Neutrophil (primary cell): ENCODE measurements around the gene EBF3.

Experiments
- H3K27ac ChIP-seq: fragments of 200-600 bp; sonication (generic); 2 replicates; pipeline ENCODE4 v1.5.1; 2016; ENCODE audit warnings: mild to moderate bottlenecking, moderate library complexity
- H3K27me3 ChIP-seq: fragments of 200-600 bp; sonication (generic); 2 replicates; pipeline ENCODE4 v1.6.0; 2016; ENCODE audit warnings: mild to moderate bottlenecking
- H3K36me3 ChIP-seq: fragments of 200-600 bp; sonication (generic); 2 replicates; pipeline ENCODE4 v1.5.1; 2017
- H3K4me1 ChIP-seq, 2 experiments: fragments of 200-600 bp in 1 of 2; sonication (generic) in 1 of 2; 1 replicate in 1 of 2; 2 replicates in 1 of 2; pipeline versions ENCODE4 v1.5.1 to v1.6.1; 2013 to 2016; ENCODE audit warnings: low read depth in 1 of 2, low read length in 1 of 2, mild to moderate bottlenecking in 1 of 2, moderate library complexity in 1 of 2; ENCODE audit not compliant: control insufficient read depth in 1 of 2, insufficient read depth in 1 of 2
- H3K4me3 ChIP-seq, 2 experiments: fragments of 200-600 bp in 1 of 2; sonication (generic) in 1 of 2; 1 replicate in 1 of 2; 2 replicates in 1 of 2; pipeline ENCODE4 v1.5.1; 2013 to 2016; ENCODE audit warnings: low read depth in 1 of 2, low read length in 1 of 2, mild to moderate bottlenecking in 1 of 2, moderate library complexity in 1 of 2
- H3K9me3 ChIP-seq: fragments of 200-600 bp; sonication (generic); 2 replicates; pipeline ENCODE4 v1.5.1; 2016
- CTCF ChIP-seq: fragments of 200-600 bp; sonication (generic); IDR thresholded peaks from 2 replicates; pipeline ENCODE4 v1.5.1; 2016; ENCODE audit warnings: antibody characterized with exemption

Gene EBF3

GRCh38 chr10:129993621-129994020, 29.5 kb upstream of the EBF3 start:
- no peak overlapping the region for H3K27ac ChIP-seq
- no peaks in the 10 kb centered on the region for H3K9me3 ChIP-seq
- H3K27me3 ChIP-seq, result peaks cover 5% of the 10 kb centered on the region
- H3K36me3 ChIP-seq, result no peaks in the 10 kb centered on the region
- no peak overlapping the region for H3K4me3 ChIP-seq
- TF ChIP-seq CTCF, result no peak
- no peaks in the 10 kb centered on the region for H3K4me1 ChIP-seq

DNA sequence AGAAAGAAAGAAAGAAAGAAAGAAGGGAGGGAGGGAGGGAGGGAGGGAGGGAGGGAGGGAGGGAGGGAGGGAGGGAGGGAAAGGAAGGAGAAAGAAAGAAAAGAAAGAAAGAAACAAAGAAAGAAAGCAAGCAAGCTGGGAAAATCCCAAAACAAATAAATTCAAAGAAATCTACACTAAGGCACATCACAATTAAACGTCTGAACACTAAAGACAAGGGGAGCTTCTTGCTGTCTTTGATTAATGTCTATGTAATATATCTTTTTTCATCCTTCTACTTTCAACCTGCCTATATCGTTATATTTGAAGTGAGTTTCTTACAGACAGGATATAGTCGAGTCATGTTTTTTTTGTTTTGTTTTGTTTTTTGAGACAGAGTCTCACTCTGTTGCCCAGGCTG, 28.3 kb upstream of the EBF3 start:
- Histone ChIP-seq H3K27ac (no peak overlapping the region), H3K36me3 (no peaks in the 10 kb centered on the region), H3K9me3 (no peaks in the 10 kb centered on the region), H3K4me3 (no peak overlapping the region), H3K27me3 (peaks cover 5% of the 10 kb centered on the region), H3K4me1 (no peaks in the 10 kb centered on the region)
- no peak for TF ChIP-seq CTCF

DNA sequence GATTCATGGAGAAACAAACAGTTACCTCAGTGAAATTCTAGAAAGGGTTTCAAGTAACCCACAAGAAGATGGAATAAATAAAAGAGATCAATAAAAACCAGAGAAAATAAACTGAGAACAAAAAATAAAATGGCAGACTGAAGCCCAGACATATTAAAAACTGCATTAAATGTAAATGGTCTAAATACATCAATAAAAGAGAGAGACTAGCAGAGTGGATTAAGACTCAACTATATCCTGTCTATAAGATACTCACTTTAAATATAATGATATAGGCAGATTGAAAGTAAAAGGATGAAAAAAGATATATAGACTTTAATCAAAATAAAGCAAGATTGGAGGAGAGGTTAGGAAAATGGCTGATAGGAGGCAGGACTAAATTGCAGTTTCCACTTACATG, 18.8 kb upstream of the EBF3 start:
- no peak overlapping the region for H3K4me3 ChIP-seq
- H3K27me3 ChIP-seq, result peaks cover 17% of the 10 kb centered on the region
- H3K27ac ChIP-seq, result no peak overlapping the region
- no peaks in the 10 kb centered on the region for H3K9me3 ChIP-seq
- H3K4me1 ChIP-seq, result no peaks in the 10 kb centered on the region
- TF ChIP-seq CTCF, result no peak
- no peaks in the 10 kb centered on the region for H3K36me3 ChIP-seq

GRCh38 chr10:129978980-129979379, 14.9 kb upstream of the EBF3 start:
- Histone ChIP-seq H3K4me3 (no peak overlapping the region), H3K27me3 (peaks cover 56% of the 10 kb centered on the region), H3K27ac (no peak overlapping the region), H3K9me3 (no peaks in the 10 kb centered on the region), H3K4me1 (no peaks in the 10 kb centered on the region), H3K36me3 (no peaks in the 10 kb centered on the region)
- TF ChIP-seq CTCF, result no peak

DNA sequence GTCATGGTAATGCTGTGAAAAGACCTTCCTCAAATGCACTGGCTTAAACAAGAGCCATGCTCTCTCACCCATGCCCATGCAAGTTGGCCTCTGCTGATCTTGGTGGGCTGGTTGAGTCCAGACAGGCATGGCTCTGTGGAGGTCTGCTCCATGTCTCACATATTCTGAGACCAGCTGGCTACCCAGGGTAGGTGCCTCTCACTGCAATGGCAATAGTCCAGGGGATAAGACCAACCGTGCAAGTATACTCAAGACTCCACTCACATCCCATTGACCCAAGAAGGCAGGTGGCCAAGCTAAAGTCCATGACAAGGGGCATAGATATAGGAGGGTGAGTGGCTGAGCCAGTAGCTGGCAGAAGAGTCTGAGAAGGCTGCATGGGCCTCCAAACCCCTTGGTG, 14.2 kb upstream of the EBF3 start:
- Histone ChIP-seq H3K27ac (no peak overlapping the region), H3K9me3 (no peaks in the 10 kb centered on the region), H3K4me3 (no peak overlapping the region), H3K4me1 (no peaks in the 10 kb centered on the region), H3K36me3 (no peaks in the 10 kb centered on the region), H3K27me3 (peaks cover 62% of the 10 kb centered on the region)
- TF ChIP-seq CTCF, result no peak

GRCh38 chr10:129977794-129978193, 13.7 kb upstream of the EBF3 start:
- Histone ChIP-seq H3K4me1 (no peaks in the 10 kb centered on the region), H3K27me3 (peaks cover 68% of the 10 kb centered on the region)
- TF ChIP-seq CTCF, result no peak

More at GRCh38 chr10:129977794-129978193, 13.7 kb upstream of the EBF3 start:
- H3K36me3 ChIP-seq, result no peaks in the 10 kb centered on the region
- no peak overlapping the region for H3K27ac ChIP-seq
- H3K4me3 ChIP-seq, result no peak overlapping the region
- no peaks in the 10 kb centered on the region for H3K9me3 ChIP-seq
